ENCODE measurements around the gene SPATA24.
A peak's percentile ranks its signal among the peaks of the same experiment; 100 is the strongest.

The SPATA24 gene

DNA sequence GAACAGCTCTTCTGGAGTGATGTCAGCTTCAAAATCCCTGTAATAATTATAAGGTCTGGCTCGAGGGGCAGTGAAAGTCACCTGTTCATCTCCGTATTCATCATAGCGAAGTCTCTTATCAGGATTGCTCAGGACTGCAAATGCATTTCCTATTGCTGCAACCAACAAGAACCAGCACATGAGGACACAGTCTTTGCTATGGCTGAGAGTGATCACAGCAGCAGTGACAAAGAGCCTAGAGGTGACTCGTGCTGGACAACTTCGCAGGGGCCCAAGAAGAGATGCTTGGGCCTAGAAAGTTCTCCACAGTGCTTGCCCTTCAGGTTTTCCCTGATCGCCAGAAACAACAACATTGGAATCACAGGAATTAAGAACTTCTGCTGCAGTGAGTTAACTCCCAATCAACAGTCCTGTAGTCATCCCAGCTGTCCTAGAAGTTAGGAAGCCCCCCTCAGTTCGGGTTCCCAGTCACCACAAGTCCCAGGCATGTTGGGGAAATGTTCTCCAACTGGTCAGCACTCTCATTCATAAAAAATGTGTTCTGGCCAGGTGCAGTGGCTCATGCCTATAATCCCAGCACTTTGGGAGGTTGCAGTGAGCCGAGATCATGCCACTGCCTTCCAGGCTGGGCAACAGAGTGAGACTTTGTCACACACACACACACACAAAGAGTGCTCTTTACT lies 22.5 kb upstream of the SPATA24 start:
- H3K4me3 Mint-ChIP-seq, result no peak overlapping the region
- H3K27me3 Mint-ChIP-seq (ENCODE audit: low read depth), result no peaks in the 10 kb centered on the region
- no peak overlapping the region for H3K27ac Mint-ChIP-seq
- no peaks in the 10 kb centered on the region for H3K9me3 Mint-ChIP-seq
- peaks cover 23% of the 10 kb centered on the region for H3K4me1 Mint-ChIP-seq (ENCODE audit: low read depth)
- peaks cover 32% of the 10 kb centered on the region for H3K36me3 Mint-ChIP-seq (ENCODE audit: low read depth)

GRCh38 chr5:139425497-139425896 lies 21.6 kb upstream of the SPATA24 start:
- H3K9me3 Mint-ChIP-seq, result no peaks in the 10 kb centered on the region
- H3K36me3 Mint-ChIP-seq (ENCODE audit: low read depth), result peaks cover 31% of the 10 kb centered on the region
- H3K4me1 Mint-ChIP-seq (ENCODE audit: low read depth), result peaks cover 23% of the 10 kb centered on the region
- H3K27ac Mint-ChIP-seq, result no peak overlapping the region
- no peak overlapping the region for H3K4me3 Mint-ChIP-seq
- no peaks in the 10 kb centered on the region for H3K27me3 Mint-ChIP-seq (ENCODE audit: low read depth)

DNA sequence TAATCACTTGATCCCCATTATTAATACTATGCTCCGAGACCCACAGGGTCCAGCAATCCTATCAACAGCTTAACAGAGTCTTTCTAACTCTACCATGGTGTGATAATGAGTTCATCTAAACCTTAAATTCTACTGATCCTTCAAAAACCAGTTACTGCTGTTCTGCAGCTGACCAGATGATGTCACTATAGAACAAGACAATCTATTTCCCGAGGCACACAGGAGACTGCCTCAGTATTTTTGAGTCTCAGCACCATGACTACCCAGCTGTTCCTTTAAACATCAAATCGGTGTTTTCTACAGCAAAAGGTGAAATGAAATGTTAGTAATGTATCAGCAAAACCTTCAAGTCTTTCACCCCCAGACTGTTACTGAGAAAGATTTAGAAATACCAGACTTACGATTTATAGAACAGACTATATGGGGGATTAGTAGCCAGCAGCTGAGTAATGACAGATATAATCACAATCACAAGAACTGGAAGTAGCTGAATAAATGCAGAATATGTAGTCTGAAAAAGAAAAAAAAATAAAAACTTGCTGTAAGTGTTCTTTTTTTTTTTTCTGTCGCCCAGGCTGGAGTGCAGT lies 18.5 kb upstream of the SPATA24 start:
- H3K27ac Mint-ChIP-seq, result peak overlapping the region; percentile 62

DNA sequence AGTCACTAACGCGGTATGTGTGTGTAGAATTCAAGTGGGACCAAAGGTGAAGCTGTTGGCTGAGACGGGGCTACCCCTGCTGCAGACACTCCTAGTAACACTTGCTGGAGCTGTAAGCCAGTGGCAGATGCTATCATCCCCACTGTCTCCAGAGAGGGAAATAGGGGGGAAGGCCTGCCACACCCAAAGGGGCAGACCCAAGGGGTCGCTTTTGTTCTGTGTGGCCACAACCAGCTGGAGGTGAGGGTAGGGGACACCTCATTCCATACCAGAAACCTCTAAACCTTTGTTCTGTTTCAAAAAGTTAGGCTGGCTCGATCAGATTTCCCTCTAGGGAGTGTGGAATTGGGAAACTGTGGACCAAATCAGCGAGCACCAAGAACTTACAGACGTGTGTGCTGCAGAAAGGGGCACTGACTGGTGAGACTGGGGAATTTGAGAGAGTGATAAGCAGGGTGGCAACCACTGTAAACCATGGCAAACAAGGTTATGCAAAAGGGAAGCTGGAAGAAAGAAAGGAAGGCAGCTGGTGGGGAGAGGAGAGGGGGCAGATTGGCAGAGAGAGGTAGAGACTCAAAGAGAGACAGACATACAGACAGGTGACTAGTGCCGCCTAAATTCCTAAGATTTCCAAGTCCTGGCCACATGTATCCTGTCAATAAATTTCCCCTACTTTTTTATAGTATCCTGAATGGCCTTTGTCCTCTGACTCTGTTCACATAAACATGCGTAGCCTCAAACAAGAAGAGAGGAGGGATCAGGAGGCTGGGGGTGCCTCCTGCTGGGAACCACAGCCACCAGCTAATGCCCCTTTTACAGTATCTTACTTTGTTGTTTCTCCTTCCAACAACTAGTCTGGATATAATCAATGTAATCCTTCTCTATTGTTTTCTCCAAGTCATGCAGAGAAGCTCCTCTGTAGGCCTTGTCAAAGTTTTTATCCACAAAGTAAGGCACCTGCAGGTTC lies 15.6 kb upstream of the SPATA24 start:
- H3K27me3 Mint-ChIP-seq (ENCODE audit: low read depth), result no peaks in the 10 kb centered on the region
- H3K27ac Mint-ChIP-seq, result peak overlapping the region; percentile 32
- peaks cover 35% of the 10 kb centered on the region for H3K36me3 Mint-ChIP-seq (ENCODE audit: low read depth)
- peaks cover 44% of the 10 kb centered on the region for H3K4me1 Mint-ChIP-seq (ENCODE audit: low read depth)
- no peak overlapping the region for H3K4me3 Mint-ChIP-seq
- no peaks in the 10 kb centered on the region for H3K9me3 Mint-ChIP-seq

More for the DNA sequence above, 18.5 kb upstream of the SPATA24 start:
- peaks cover 25% of the 10 kb centered on the region for H3K4me1 Mint-ChIP-seq (ENCODE audit: low read depth)
- H3K9me3 Mint-ChIP-seq, result no peaks in the 10 kb centered on the region
- H3K27me3 Mint-ChIP-seq (ENCODE audit: low read depth), result no peaks in the 10 kb centered on the region
- H3K4me3 Mint-ChIP-seq, result no peak overlapping the region
- H3K36me3 Mint-ChIP-seq (ENCODE audit: low read depth), result peaks cover 31% of the 10 kb centered on the region

DNA sequence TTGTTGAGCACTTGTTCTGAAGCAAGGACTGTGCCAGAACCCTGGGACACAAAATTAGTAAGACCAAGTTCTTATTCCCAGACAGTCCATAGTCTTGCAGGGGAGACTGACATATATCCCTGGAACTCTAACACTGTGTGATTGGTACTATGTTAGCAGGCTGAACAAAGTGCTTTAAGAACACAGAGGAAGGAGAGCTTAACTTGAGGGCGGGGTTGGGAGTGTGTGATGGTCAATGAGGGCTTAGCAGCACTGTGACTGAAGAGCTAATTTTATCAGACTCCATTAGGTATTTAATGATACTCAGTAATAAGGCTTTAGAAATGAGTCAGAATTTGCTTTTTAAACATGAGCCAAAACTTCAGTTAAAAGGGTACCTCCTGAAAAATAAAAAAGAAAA lies 14.9 kb upstream of the SPATA24 start:
- H3K4me3 Mint-ChIP-seq, result no peak overlapping the region
- H3K27ac Mint-ChIP-seq, result no peak overlapping the region
- H3K9me3 Mint-ChIP-seq, result no peaks in the 10 kb centered on the region
- H3K36me3 Mint-ChIP-seq (ENCODE audit: low read depth), result peaks cover 33% of the 10 kb centered on the region
- peaks cover 46% of the 10 kb centered on the region for H3K4me1 Mint-ChIP-seq (ENCODE audit: low read depth)
- no peaks in the 10 kb centered on the region for H3K27me3 Mint-ChIP-seq (ENCODE audit: low read depth)

DNA sequence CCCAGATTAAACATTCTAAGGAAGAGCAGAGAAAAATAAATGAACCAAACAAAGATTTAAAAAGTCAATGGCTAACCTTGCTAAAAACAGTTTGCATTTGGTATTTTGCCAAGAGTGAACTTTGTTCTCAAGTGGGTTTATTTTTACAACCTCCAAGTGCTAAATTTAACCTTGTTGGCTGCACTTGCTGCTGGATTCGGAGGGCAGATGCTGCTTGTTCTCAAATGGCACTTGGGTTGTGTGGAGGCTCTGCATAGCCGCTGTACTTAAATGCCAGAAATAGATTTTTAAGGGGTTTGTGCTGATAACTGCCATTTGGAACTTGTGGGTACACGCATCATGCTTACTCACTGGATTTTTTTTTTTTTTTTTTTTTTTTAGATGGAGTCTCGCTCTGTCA lies 13.3 kb upstream of the SPATA24 start:
- no peak overlapping the region for H3K4me3 Mint-ChIP-seq
- no peak overlapping the region for H3K27ac Mint-ChIP-seq
- H3K36me3 Mint-ChIP-seq (ENCODE audit: low read depth), result peaks cover 35% of the 10 kb centered on the region
- peaks cover 55% of the 10 kb centered on the region for H3K4me1 Mint-ChIP-seq (ENCODE audit: low read depth)
- H3K27me3 Mint-ChIP-seq (ENCODE audit: low read depth), result no peaks in the 10 kb centered on the region
- H3K9me3 Mint-ChIP-seq, result no peaks in the 10 kb centered on the region

DNA sequence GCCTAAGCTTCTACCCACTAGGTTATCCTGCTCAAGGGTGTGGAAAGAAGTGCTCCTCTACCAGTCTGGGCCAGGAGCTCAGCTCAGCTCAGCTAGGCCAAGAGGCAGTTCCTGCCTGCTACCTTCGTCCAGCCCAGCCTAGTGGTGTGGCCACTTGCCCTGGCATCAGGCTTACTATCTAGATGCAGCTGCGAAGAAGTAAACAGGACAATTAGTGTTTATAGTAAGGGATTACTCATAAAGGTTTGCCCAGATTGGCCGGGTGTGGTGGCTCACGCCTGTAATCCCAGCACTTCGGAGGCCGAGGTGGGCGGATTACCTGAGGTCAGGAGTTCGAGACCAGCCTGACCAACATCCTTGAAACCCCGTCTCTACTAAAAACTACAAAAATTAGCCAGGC lies 12.8 kb upstream of the SPATA24 start:
- peaks cover 54% of the 10 kb centered on the region for H3K4me1 Mint-ChIP-seq (ENCODE audit: low read depth)
- no peaks in the 10 kb centered on the region for H3K27me3 Mint-ChIP-seq (ENCODE audit: low read depth)
- peaks cover 34% of the 10 kb centered on the region for H3K36me3 Mint-ChIP-seq (ENCODE audit: low read depth)
- H3K4me3 Mint-ChIP-seq, result no peak overlapping the region
- H3K9me3 Mint-ChIP-seq, result no peaks in the 10 kb centered on the region
- peak overlapping the region; percentile 91 for H3K27ac Mint-ChIP-seq

DNA sequence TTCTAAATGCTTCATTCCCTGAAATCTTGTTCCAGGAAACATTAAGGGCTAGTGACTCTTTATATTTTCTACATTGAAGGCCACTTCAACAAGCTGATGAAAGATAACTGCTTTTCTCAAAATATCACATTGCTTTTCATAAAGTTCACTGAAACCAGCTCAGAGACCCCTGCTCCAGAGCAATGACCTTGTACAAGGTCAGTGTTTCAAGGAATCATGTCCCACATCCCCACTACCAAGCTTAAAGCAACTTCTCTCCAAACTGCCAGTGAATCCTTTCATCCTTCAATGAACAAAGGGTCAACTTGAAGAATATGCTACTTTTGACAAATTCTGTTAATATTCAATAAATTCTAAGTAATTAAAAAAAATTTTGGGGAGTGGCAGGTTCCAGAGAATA lies 12.0 kb upstream of the SPATA24 start:
- H3K27me3 Mint-ChIP-seq (ENCODE audit: low read depth), result no peaks in the 10 kb centered on the region
- H3K36me3 Mint-ChIP-seq (ENCODE audit: low read depth), result peaks cover 34% of the 10 kb centered on the region
- H3K9me3 Mint-ChIP-seq, result no peaks in the 10 kb centered on the region
- peak overlapping the region; percentile 63 for H3K4me3 Mint-ChIP-seq
- H3K27ac Mint-ChIP-seq, result peak overlapping the region; percentile 91
- H3K4me1 Mint-ChIP-seq (ENCODE audit: low read depth), result peaks cover 54% of the 10 kb centered on the region

GRCh38 chr5:139415221-139415861 lies 11.5 kb upstream of the SPATA24 start:
- no peaks in the 10 kb centered on the region for H3K9me3 Mint-ChIP-seq
- H3K27me3 Mint-ChIP-seq (ENCODE audit: low read depth), result no peaks in the 10 kb centered on the region
- H3K4me3 Mint-ChIP-seq, result peak overlapping the region; percentile 63
- peak overlapping the region; percentile 91 for H3K27ac Mint-ChIP-seq
- peaks cover 33% of the 10 kb centered on the region for H3K36me3 Mint-ChIP-seq (ENCODE audit: low read depth)
- H3K4me1 Mint-ChIP-seq (ENCODE audit: low read depth), result peaks cover 53% of the 10 kb centered on the region

DNA sequence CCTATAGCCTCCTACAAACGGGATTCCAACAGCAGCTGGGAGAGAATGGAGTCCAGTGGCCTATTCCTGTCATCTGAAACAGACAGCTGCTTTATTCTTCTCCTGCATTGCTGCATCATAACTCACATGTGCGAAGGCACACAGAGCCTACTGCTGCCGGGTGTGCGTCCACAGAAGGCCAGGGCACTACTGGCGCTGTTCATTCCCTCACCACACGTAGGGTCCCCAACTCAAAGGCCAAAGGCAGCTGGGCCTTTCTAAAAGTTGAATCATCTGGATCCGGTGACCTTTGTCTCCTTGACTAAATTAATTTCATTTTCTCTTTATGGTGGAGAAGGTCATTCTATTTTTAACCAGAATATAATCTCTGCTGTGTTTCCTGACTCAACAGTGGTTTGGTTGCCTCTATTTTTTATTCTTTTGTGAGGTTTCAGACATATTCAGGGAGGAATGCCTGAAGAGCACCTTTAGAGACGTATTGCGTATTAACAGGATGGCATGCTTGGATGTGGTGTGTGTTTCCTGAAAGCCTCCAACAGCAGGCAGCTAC lies 10.8 kb upstream of the SPATA24 start:
- Mint-ChIP-seq H3K27ac (peak overlapping the region; percentile 91), H3K4me3 (peak overlapping the region; percentile 62), H3K27me3 (ENCODE audit: low read depth) (no peaks in the 10 kb centered on the region), H3K4me1 (ENCODE audit: low read depth) (peaks cover 52% of the 10 kb centered on the region), H3K9me3 (no peaks in the 10 kb centered on the region), H3K36me3 (ENCODE audit: low read depth) (peaks cover 31% of the 10 kb centered on the region)

DNA sequence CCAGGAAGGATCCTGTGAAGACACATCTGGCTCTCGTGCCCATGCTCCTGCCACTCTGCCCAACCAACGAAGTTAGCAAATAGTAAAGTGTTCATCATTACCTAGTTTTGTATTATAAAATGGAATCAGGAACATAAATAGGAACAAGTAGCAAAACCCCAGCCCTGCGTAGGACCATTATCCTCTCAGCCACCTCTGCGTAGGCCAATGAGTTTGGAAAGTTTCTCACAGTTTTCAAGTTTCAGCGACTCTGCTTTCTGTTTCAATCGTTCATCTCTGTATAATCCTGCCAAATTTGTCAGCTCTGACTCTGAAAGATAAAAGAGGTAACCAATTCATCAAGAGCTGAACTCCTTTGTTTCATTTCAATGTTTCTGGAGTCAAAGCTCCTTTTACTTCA lies 10.1 kb upstream of the SPATA24 start:
- Mint-ChIP-seq H3K27ac (peak overlapping the region; percentile 91), H3K27me3 (ENCODE audit: low read depth) (no peaks in the 10 kb centered on the region), H3K4me1 (ENCODE audit: low read depth) (peaks cover 50% of the 10 kb centered on the region), H3K36me3 (ENCODE audit: low read depth) (peaks cover 28% of the 10 kb centered on the region), H3K4me3 (peak overlapping the region; percentile 59), H3K9me3 (no peaks in the 10 kb centered on the region)

- H3K27ac Mint-ChIP-seq, result peak overlapping the region; percentile 91
- peaks cover 22% of the 10 kb centered on the region for H3K36me3 Mint-ChIP-seq (ENCODE audit: low read depth)
- H3K4me3 Mint-ChIP-seq, result no peak overlapping the region
- peaks cover 45% of the 10 kb centered on the region for H3K4me1 Mint-ChIP-seq (ENCODE audit: low read depth)
- no peaks in the 10 kb centered on the region for H3K9me3 Mint-ChIP-seq
- H3K27me3 Mint-ChIP-seq (ENCODE audit: low read depth), result no peaks in the 10 kb centered on the region
These were observed 9.3 kb upstream of the SPATA24 start for GRCh38 chr5:139413153-139413552.

DNA sequence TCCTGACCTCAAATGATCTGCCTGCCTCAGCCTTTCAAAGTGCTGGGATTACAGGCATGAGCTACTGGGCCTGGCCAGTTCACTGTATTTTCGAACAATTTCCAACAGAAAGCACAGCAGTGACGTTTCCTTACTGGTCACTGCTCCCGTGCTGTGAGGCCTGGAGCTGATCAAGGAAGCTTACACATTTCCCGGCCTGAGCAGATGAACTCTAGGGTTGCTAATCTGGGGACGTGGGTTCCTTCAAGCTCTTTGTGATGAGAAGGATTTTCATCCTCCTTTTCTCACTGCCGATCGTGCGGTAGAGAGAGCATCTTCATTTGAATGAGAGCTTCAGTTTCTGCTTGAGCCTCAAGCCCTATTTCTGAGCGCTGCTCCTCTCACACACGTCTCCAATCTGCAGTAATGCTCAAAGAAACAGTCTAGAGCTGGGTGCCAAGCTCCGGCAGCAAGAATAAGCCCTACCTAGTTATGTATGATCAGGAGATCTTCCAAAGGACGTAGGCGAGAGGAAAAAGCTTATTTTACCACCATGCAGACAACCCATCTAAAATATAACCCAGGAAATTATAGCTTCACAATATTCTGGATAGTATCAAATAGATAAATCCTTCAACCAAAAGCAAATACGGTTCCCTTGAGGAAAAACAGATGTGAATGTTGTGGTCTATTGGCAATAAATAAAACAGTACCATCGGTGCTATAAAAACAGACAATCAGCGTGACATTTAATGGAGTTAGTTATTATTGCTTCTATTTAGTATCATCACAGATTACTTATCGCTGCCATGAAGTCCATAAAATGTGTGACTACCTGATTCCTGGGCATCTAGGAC lies 7.3 kb upstream of the SPATA24 start:
- no peak overlapping the region for H3K4me3 Mint-ChIP-seq
- peaks cover 21% of the 10 kb centered on the region for H3K36me3 Mint-ChIP-seq (ENCODE audit: low read depth)
- no peaks in the 10 kb centered on the region for H3K27me3 Mint-ChIP-seq (ENCODE audit: low read depth)
- no peak overlapping the region for H3K27ac Mint-ChIP-seq
- H3K9me3 Mint-ChIP-seq, result no peaks in the 10 kb centered on the region
- H3K4me1 Mint-ChIP-seq (ENCODE audit: low read depth), result peaks cover 50% of the 10 kb centered on the region

Measured in T-helper 1 cell treated with Interleukin-12 subunit alpha and Interleukin-12 subunit beta and Interleukin-4 antibody, amounts not matched to agents 30 μg/mL and 1 μg/mL, for 36 hours (primary cell).